ENCODE results near the gene ENPEP.

DNA sequence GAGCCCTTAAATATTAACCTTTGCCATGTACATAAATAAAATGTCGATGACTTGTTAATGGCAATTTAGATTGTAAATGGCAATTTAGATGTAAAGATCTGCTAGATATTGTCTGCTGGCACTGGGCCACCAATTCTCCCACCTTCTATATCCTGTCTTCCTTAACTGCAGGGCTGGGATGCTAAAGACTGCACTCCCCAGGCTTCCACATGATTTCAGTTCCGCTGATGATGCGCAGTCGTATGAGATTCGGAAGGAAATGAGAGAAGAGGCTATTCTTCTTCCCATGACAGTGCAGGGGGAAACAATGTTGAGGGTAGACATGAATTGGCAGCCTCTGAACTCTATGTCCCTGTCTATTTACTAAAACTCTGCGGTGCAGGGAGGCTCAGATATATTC is 91.3 kb downstream of the ENPEP start:
- TF ChIP-seq, protein P1, sequence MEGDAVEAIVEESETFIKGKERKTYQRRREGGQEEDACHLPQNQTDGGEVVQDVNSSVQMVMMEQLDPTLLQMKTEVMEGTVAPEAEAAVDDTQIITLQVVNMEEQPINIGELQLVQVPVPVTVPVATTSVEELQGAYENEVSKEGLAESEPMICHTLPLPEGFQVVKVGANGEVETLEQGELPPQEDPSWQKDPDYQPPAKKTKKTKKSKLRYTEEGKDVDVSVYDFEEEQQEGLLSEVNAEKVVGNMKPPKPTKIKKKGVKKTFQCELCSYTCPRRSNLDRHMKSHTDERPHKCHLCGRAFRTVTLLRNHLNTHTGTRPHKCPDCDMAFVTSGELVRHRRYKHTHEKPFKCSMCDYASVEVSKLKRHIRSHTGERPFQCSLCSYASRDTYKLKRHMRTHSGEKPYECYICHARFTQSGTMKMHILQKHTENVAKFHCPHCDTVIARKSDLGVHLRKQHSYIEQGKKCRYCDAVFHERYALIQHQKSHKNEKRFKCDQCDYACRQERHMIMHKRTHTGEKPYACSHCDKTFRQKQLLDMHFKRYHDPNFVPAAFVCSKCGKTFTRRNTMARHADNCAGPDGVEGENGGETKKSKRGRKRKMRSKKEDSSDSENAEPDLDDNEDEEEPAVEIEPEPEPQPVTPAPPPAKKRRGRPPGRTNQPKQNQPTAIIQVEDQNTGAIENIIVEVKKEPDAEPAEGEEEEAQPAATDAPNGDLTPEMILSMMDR (IDR thresholded peaks at IDR 0.05): no peak
- TF ChIP-seq POLR2A (IDR thresholded peaks at IDR 0.05): no peak
- no peak for TF ChIP-seq POLR2AphosphoS5 (IDR thresholded peaks at IDR 0.05)
- TF ChIP-seq EP300 (IDR thresholded peaks at IDR 0.05): no peak

Data from stomach (tissue), 4 donors.